HFFc6 (cell line): Measurements from ENCODE around the gene MYLK2. TPM values are rescaled to one million over a fixed set of nuclear protein-coding genes. Genes with fewer than 3 reads are reported as not detected.

Experiments used
- DNase-seq: peaks from one replicate; pipeline ENCODE4 v3.0.0-alpha.2; 2018
- H3K27ac Mint-ChIP-seq: 2 replicates; pipeline ENCODE4 v1.8.0; 2020; ENCODE audit warnings: mild to moderate bottlenecking, mixed read lengths
- H3K27me3 Mint-ChIP-seq: 2 replicates; pipeline ENCODE4 v1.8.0; 2021; ENCODE audit warnings: mild to moderate bottlenecking, moderate library complexity, mixed read lengths; ENCODE audit not compliant: insufficient read depth
- H3K36me3 Mint-ChIP-seq: 2 replicates; pipeline ENCODE4 v1.8.0; 2021; ENCODE audit warnings: low read depth, mixed read lengths
- H3K4me1 Mint-ChIP-seq: 2 replicates; pipeline ENCODE4 v1.8.0; 2020; ENCODE audit warnings: low read depth, mixed read lengths
- H3K4me3 Mint-ChIP-seq: 2 replicates; pipeline ENCODE4 v1.8.0; 2020; ENCODE audit warnings: mild to moderate bottlenecking, moderate library complexity, mixed read lengths
- H3K9me3 Mint-ChIP-seq: 2 replicates; pipeline ENCODE4 v1.8.0; 2020; ENCODE audit warnings: mild to moderate bottlenecking, mixed read lengths
- total RNA-seq, 6 experiments: library from RNA; stranded (reverse); fragmentation: NEBNext Ultra II Directional; extraction: Animal tissue kit (Norgen Biotek cat#: 25700); gene quantifications; 2 replicates in 1 of 6; 3 replicates in 5 of 6; pipeline ENCODE4 v1.2.3, GENCODE V29; 2021
- TF ChIP-seq, protein P1 (sequence below): fragments of 200-600 bp; sonication (generic); IDR thresholded peaks from 2 replicates; pipeline ENCODE4 v1.5.0; 2021; ENCODE audit warnings: antibody characterized with exemption, mild to moderate bottlenecking

Gene MYLK2
- total RNA-seq, 6 experiments from 2014 or later, result 0.07 to 0.30 (median 0.16) TPM

DNA sequence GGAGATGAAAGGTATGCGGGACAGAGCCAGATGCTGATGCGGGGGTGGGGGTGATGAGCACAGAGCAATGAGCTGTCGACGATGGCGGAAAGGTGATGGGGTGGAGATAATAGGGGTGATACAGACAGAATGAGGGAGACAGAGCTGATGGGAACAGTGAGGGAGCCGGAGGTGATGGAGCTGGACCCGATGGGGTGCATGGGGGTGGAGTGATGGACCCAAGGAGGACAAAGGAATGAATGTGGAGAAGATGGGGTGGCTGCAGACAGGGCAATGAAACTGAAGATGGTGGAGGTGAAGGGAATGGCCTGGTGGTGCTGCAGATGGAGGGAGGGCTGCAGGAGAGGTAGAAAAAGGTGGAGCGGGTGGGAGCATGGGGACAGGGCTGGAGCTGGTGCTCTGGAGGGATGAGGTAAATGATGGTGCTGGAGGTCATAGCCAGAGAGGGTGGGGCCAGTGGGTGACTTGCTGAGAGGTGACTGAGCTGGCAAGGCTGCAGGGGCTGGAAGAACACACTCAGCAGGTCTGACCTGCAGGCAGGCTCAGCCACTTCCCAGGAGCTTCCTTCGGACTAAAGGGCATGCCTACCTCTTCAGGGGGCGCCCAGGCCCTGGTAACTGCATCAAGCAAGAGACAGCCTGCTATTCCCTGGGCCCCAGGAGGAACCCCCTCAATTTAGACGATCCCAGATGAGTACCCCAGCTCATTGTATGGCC lies 32.2 kb downstream of the MYLK2 start:
- Mint-ChIP-seq H3K27ac (no peak overlapping the region), H3K36me3 (no peaks in the 10 kb centered on the region), H3K4me1 (no peaks in the 10 kb centered on the region), H3K27me3 (peaks cover 21% of the 10 kb centered on the region), H3K9me3 (no peaks in the 10 kb centered on the region), H3K4me3 (no peak overlapping the region)
- DNase-seq, result no peak
- TF ChIP-seq, protein P1, sequence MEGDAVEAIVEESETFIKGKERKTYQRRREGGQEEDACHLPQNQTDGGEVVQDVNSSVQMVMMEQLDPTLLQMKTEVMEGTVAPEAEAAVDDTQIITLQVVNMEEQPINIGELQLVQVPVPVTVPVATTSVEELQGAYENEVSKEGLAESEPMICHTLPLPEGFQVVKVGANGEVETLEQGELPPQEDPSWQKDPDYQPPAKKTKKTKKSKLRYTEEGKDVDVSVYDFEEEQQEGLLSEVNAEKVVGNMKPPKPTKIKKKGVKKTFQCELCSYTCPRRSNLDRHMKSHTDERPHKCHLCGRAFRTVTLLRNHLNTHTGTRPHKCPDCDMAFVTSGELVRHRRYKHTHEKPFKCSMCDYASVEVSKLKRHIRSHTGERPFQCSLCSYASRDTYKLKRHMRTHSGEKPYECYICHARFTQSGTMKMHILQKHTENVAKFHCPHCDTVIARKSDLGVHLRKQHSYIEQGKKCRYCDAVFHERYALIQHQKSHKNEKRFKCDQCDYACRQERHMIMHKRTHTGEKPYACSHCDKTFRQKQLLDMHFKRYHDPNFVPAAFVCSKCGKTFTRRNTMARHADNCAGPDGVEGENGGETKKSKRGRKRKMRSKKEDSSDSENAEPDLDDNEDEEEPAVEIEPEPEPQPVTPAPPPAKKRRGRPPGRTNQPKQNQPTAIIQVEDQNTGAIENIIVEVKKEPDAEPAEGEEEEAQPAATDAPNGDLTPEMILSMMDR, result no peak

DNA sequence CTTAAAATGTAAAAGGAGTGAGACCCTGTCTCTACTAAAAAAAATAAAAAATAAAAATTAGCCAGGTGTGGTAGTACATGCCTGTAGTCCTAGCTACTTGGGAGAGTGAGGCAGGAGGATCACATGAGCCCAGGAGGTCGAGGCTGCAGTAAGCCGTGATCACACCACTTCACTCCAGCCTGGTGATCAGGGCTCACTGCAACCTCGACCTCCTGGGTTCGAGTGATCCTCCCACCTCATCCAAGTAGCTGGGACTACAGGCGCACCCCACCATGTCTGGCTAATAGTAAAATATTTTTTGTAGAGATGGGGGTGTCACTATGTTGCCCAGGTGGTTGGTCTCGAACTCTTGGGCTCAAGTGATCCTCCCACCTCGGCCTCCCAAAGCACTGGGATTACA lies 34.3 kb downstream of the MYLK2 start:
- no peaks in the 10 kb centered on the region for H3K4me1 Mint-ChIP-seq
- H3K27ac Mint-ChIP-seq, result no peak overlapping the region
- H3K36me3 Mint-ChIP-seq, result no peaks in the 10 kb centered on the region
- no peaks in the 10 kb centered on the region for H3K9me3 Mint-ChIP-seq
- H3K27me3 Mint-ChIP-seq, result peaks cover 24% of the 10 kb centered on the region
- no peak for DNase-seq
- no peak overlapping the region for H3K4me3 Mint-ChIP-seq
- TF ChIP-seq, protein P1, result no peak

- Mint-ChIP-seq H3K4me3 (no peak overlapping the region), H3K36me3 (no peaks in the 10 kb centered on the region), H3K27me3 (peaks cover 29% of the 10 kb centered on the region), H3K4me1 (no peaks in the 10 kb centered on the region), H3K9me3 (no peaks in the 10 kb centered on the region), H3K27ac (no peak overlapping the region)
- no peak for DNase-seq
- TF ChIP-seq, protein P1, result no peak
These were observed 37.4 kb downstream of the MYLK2 start for GRCh38 chr20:31856516-31856915.

GRCh38 chr20:31857861-31858759 lies 39.0 kb downstream of the MYLK2 start:
- Mint-ChIP-seq H3K27ac (no peak overlapping the region), H3K9me3 (no peaks in the 10 kb centered on the region), H3K27me3 (peaks cover 37% of the 10 kb centered on the region), H3K36me3 (no peaks in the 10 kb centered on the region), H3K4me3 (no peak overlapping the region), H3K4me1 (no peaks in the 10 kb centered on the region)
- TF ChIP-seq, protein P1, result no peak
- no peak for DNase-seq

DNA sequence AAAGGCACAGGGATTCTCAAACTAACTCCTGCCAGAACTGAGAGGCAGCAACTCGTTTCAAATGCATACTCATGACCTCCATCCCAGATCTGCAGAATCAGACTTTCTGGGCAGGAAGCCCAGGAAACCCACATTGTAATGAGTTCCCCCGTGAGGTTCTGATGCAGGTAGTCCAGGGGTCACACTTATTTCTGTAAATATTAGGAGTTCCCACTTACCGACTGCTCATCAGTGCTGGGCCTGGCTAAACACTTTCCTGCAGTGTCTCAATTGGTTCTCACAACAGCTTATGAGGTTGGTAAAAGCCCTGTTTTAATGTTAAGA lies 39.6 kb downstream of the MYLK2 start:
- no peaks in the 10 kb centered on the region for H3K9me3 Mint-ChIP-seq
- TF ChIP-seq, protein P1, result no peak
- H3K27me3 Mint-ChIP-seq, result peaks cover 37% of the 10 kb centered on the region
- no peak for DNase-seq
- no peaks in the 10 kb centered on the region for H3K4me1 Mint-ChIP-seq
- H3K36me3 Mint-ChIP-seq, result no peaks in the 10 kb centered on the region
- no peak overlapping the region for H3K27ac Mint-ChIP-seq
- H3K4me3 Mint-ChIP-seq, result no peak overlapping the region
